Hepatocyte (in vitro differentiated cells): ENCODE measurements around the gene CEP95.

Experiments
- CTCF ChIP-seq: fragments of 200-600 bp; sonication (generic); IDR thresholded peaks from 2 replicates; pipeline ENCODE4 v1.5.1; 2016; ENCODE audit warnings: antibody characterized with exemption, mild to moderate bottlenecking; ENCODE audit not compliant: poor library complexity
- EZH2 ChIP-seq: fragments of 200-600 bp; sonication (generic); IDR thresholded peaks from 2 replicates; pipeline ENCODE4 v1.6.1; 2016; ENCODE audit warnings: antibody characterized with exemption, mild to moderate bottlenecking, borderline replicate concordance
- EZH2phosphoT487 ChIP-seq: fragments of 200-600 bp; sonication (generic); IDR thresholded peaks from one replicate; pipeline ENCODE4 v1.6.1; 2018; ENCODE audit warnings: antibody characterized with exemption, mild to moderate bottlenecking, low read depth, moderate library complexity; ENCODE audit not compliant: unreplicated experiment, severe bottlenecking

- TF ChIP-seq CTCF (no peak), EZH2 (no peak), EZH2phosphoT487 (no peak)
Observed at GRCh38 chr17:64585146-64585545, 78.4 kb downstream of the CEP95 start.
